T1000 (cell line): Measurements from ENCODE around the gene GARIN5B.
"Not testable (repeated sequence)": the region's sequence is repeated elsewhere in the genome, so short reads cannot be mapped to it uniquely, and the experiment has no call there.

Experiments
- DNase-seq: peaks from one replicate; lab custom pipeline; 2025; ENCODE audit warnings: mixed read lengths; lab: John Stamatoyannopoulos, UW

Gene GARIN5B

GRCh38 chr19:55362990-55363716 is at the start of gene GARIN5B:
Gene GARIN5B, minus strand, starts transcription at chr19:55363260. Its CDS starts 194 bp downstream, at chr19:55363066.
- no peak for DNase-seq

DNA sequence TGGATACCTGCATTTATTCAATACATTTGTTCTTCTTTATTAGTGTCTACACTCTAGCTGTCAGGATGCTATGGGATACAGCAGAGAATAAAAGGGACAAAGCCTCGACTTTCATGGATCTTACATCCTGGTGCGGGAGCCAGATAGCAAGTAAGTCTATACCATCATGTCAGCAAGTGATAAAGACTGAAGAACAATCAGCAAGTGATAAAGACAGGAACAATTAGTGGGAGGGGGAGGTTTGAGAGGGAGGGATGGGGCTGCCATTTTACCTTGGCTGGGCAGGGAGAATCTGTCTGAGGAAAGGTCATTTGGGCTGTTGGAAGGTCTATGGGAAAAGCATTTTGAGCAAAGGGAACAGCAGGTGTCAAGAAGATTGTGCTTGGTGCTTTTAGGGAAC is 47.1 kb upstream of the GARIN5B start:
- no peak for DNase-seq

DNA sequence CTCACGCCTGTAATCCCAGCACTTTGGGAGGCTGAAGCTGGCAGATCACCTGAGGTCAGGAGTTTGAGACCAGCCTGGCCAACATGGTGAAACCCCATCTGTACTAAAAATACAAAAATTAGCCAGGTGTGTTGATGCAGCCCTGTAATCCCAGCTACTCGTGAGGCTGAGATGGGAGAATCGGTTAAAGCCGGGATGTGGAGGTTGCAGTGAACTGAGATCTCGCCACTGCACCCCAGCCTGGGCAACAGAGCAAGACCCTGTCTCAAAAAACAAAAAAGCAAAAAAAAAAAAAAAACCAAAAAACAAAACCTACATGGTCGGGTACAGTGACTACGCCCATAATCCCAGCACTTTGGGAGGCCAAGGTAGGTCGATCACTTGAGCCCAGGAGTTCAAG is 46.1 kb upstream of the GARIN5B start:
- DNase-seq, result not testable (repeated sequence)

DNA sequence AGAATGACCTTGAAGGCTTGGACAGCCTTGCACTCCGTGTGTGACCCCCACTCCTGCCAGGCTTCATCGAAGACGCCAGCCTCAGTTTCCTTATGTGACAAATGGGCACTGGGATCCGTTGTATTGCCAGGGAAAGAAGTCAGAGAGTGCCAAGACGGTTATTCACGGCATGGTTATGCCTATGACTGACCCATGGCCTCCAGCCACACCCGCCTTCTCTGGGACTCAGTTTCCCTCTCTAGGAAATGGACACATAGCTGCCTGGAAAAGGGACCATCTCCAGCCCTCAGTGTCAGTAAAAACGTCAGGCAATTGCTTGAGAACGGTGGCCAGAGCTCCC is 45.4 kb upstream of the GARIN5B start:
- DNase-seq, result no peak

DNA sequence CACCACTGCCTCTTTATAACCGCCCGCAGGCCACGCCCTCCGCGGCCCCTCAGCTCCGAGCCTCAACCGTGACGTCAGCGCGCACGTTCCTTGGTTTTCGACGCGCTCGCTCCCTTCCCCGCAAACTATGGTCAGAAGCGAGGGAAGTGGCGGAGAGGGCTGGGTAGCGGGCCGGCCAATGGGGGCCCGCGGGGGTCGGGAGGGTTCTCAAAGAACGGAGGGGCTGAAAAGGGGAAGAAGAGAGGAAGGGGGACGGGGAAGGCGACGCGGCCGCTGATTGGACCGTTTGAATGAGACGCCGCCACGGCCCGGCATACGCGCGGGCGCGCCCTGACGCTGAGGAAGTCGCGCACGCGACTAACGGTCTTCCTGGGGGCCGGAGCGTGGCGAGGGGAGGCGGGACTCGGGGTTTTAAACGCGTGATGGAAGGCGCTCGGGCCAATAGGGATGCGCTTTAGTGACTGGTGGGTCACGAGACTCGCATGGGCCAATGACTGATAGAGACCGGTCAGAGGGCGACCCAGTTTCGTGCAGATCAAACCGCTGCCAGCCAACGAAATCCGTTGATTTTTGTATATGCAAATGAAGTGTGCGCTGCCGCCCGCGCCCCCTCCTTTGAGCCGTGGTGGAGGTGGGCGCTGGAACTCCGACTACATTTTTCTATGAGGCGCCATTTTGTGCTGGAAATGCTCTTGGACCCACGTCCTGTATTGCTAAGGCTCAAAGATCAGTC is 44.9 kb upstream of the GARIN5B start:
- DNase-seq, result peak; percentile 97

GRCh38 chr19:55407550-55407799 is 44.4 kb upstream of the GARIN5B start, which contains the start of gene UBE2S:
Gene UBE2S, minus strand, starts transcription at chr19:55407788. Its CDS starts 199 bp downstream, at chr19:55407589.
- DNase-seq, result not testable (repeated sequence)

DNA sequence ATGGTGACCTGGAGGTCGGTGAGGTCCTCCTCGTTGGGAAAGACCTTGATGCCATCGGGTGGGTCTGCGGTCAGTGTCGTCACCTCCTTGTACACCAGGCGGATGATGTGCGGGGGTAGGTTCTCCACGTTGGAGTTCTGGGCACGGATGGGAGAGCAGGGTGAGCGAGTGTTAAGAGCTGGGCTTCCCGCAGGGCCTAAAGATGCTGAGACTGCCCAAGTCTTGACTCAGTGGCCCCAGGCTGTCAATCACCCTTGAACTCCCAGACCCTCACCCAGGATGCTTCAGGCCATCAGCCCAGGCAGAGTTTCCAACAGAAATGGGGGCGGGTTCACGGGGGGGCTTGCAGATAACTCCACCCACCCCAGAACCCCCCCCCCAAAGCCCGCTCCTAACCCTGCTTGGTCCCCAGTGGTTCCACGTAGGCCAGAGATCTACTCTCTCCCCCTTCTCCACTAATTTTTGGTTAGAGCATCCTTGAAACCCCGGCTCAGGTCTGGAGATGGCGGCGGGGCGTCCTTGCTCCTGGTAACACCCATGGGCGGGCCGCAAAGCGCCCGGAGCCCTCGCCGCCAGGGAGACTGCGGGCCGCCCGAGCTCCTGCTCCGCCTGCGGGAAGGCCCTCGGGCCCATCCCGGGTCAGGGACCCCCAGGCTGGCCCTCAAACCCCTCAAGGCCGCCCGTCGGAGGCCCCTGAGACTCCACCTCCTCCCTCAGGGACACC is 43.9 kb upstream of the GARIN5B start:
- no peak for DNase-seq

- no peak for DNase-seq
Measured at GRCh38 chr19:55406091-55406825, 43.2 kb upstream of the GARIN5B start.

DNA sequence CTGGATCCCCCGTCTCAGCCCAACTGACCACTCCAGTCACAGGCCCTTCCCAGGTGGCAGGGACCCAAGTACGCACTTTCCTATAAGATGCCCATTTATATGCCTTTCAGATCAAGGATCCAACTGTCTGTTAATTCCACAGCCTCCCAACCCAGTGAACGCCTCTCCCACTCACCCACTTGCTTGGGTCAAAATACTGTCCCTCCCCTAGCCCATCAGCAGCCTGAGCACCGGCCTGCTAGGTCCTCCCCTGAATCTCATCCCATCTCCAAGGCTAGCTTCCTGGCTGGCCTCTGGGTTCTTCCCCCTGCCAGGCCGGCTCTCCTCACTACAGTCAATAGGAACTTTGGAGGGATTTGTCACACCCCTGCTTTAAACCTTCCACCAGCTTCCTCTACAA is 42.6 kb upstream of the GARIN5B start:
- DNase-seq, result no peak

DNA sequence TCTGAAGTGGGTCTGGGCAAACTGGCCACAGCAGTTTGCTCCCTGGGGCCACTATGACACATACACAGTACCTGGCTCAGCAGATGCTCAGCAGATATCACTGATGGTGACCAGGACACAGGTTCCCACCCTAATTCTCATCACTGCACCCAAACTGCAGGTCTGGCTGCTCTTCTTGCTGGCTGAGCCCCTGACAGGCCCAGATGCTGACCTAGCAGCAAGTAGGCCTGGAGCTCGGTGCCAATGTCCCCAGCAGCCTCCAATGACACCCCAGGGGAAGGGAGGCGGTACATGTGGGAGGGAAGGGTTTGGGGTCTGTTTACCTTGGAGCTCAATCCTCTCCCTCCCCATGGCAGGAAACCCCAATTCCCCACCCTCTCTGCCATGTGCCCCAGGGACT is 39.4 kb upstream of the GARIN5B start:
- no peak for DNase-seq

DNA sequence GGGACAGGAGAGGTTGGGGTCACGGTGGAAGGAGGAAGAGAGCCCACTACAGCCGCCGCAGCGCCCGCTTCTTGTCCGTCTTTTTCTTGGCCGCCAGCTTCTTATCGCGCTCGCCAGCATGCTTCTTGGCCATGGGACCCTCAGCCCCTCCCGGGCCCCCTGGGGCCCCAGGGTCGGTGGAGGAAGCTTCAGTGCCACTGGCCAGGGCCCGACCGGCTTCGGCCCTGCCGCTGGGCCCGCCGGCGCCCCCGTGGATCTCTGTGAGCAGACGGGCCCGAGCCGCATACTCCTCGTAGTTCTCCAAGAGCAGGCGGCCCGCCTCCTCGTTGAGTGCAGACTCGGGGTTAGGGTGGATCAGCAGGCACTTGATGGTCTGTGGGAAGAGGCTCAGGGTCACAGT is 38.3 kb upstream of the GARIN5B start:
- DNase-seq, result not testable (repeated sequence)

- no peak for DNase-seq
Measured at GRCh38 chr19:55400281-55401087, 37.4 kb upstream of the GARIN5B start.

- DNase-seq, result no peak
Measured at GRCh38 chr19:55398200-55398925, 35.3 kb upstream of the GARIN5B start.

GRCh38 chr19:55392820-55393761 is 30.0 kb upstream of the GARIN5B start:
- no peak for DNase-seq

DNA sequence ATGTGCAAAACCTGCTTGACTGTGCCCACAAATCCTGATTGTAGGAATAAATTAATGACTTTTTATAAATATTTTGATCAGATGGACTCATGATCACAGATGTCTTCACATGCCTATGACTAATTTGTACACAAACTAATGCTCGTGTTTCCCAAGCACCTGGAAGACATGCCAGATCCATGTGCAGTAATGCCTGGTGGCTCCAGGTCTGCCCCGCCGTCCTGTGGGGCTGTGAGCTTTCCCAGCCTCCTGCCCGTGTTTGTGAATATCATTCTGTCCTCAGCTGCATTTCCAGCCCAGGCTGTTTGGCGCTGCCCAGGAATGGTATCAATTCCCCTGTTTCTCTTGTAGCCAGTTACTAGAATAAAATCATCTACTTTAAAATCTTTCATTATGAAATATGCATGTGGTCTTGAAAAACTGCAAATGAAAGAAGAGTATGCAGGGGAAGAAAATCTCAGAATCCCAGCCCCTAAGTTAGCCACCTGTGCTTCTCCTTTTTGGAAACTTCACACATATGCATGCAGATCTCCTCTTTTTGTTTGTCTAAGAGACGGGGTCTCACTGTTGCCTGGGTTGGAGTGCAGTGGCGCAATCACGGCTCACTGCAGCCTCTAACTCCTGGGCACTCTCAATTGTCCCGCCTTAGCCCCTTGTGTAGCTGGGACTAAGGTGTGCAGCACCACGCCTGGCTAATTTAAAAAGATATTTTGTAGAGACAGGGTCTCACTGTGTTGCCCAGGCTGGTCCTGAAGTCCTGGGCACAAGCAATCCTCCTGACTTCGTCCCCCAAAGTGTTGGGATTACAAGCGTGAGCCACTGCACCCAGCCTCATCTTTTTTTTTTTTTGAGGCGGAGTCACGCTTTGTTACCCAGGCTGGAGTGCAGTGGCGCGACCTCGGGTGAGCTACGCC is 28.9 kb upstream of the GARIN5B start:
- no peak for DNase-seq

DNA sequence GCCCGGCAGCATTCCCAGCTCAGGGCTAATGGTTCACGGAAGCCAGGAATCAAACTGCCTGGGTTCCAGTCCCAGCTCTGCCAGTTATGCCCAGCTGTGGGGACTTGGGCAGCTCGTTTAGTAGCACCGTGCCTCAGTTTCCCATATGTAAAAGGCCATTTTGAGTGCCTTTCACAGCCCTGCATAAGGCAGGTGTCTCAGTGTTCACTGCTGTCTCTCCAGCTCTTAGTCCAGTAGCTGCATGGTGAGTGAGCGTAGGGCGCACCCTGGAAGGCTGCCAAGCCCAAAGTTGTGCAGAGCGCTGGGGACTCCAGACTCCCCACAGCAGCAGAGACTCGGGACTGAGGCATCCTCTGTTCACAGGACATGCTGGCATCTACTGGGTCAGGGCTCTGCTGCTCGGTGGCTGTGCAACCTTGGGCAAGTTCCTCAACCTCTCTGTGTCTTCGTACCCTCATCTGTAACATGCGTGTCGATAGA is 28.2 kb upstream of the GARIN5B start:
- DNase-seq, result no peak

GRCh38 chr19:55390461-55390880 is 27.4 kb upstream of the GARIN5B start:
- no peak for DNase-seq
